ENCODE results near the gene HOXB13.

Gene HOXB13

DNA sequence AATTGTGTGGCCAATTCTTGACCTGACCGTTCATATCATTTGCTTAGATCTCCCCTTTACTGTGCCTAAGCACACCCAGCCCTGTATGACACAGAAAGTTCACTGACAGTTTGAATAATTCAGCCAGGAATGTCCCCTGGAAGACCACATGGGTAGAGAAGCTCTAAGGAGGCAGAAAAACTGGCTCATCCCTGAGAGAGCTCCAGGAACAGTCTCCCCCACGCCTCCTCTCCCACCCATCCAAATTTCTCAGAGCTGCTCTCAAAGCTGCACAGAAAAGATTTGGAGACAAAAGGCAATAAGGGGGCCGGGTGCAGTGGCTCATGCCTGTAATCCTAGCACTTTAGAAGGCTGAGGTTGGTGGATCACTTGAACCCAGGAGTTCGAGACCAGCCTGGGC, 17.4 kb downstream of the HOXB13 start:
- no peak for DNase-seq (ENCODE audit: low read depth, low spot score)

GRCh38 chr17:48704361-48705248, 23.9 kb downstream of the HOXB13 start:
- no peak for DNase-seq (ENCODE audit: low read depth, low spot score)

DNA sequence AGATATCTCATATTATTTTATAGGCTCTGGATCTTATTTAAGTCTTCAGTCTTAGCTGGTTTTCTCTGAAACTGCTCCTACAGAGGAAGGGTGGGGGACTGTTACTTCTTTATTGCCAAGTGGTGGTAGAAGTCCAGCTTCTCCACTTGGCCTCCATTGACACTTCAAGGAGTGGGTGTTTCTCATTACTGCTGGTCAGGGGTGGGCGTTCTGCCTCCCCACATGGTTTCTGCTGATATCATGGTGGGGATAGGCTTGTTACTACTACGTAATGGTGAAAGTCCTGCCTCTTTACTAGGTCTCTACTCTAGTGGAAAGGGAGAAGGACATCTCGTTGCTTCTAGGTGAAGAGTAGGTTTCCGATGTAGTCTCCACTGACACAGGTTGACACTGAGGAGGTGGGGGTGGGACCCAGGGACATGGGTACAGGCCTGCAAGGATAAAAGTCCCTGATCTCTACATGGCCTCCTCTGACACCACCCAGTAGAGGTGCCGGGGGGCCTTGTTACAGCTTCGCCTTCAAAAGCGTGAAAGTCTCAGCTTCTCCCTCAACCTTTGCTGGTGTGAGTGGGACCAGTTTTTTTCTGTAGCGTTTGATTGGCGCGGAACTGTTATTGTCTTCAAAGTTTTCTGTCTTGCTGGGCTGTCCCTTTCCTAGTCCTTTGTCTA, 26.6 kb downstream of the HOXB13 start:
- DNase-seq (ENCODE audit: low read depth, low spot score) = no peak

- no peak for DNase-seq (ENCODE audit: low read depth, low spot score)
These were observed 35.4 kb downstream of the HOXB13 start for GRCh38 chr17:48693178-48693577.

DNA sequence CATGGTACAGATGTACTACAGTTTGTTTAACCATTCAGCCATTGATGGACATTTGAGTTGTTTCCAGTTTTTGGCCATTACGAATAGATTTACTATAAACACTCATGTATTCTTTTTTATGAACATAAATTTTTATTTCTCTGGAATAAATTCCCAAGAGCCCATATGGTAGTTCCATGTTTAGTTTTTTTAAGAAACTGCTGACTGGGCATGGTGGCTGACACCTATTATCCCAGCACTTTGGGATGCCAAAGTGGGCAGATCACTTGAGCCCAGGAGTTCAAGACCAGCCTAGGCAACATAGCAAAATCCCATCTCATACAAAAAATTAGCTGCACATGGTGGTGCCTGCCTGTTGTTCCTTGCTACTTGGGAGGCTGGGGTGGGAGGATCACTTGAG, 36.5 kb downstream of the HOXB13 start:
- no peak for DNase-seq (ENCODE audit: low read depth, low spot score)

DNA sequence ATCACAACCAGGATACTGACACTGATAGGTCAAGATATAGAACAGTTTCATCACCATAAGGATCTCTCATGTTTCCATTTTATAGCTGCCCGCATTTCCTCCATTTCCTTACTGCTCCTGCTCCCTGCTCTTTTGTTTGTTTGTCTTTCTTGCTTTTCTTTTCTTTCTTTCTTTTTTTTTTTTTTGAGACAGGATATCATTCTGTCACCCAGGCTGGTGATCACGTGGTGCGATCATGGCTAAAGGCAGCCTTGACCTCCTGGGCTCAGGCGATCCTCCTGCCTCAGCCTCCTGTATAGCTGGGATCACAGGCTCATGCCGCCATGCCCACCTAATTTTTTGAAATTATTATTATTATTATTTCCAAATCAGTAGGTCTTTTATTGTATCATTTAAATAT, 37.9 kb downstream of the HOXB13 start:
- DNase-seq (ENCODE audit: low read depth, low spot score) = no peak

DNA sequence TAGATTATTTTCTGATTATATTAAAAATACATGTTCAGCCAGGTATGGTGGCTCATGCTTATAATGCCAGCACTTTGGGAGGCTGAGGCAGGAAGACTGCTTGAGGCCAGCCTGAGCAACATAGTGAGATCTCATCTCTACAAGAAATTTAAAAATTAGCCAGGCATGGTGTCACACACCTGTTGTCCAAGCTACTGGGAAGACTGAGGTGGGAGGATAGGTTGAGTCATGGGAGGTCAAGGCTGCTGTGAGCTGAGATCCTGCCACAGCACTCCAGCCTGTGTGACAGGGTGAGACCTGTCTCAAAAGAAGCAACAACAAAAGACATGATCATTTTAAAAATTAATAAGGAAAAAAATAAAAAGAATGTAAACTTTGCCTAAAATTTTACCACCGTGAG, 46.9 kb downstream of the HOXB13 start:
- DNase-seq (ENCODE audit: low read depth, low spot score) = no peak

- DNase-seq (ENCODE audit: low read depth, low spot score) = no peak
These were observed 49.0 kb downstream of the HOXB13 start for GRCh38 chr17:48679385-48680096.

GRCh38 chr17:48678141-48678971, 50.2 kb downstream of the HOXB13 start:
- DNase-seq (ENCODE audit: low read depth, low spot score) = peak; percentile 75

DNA sequence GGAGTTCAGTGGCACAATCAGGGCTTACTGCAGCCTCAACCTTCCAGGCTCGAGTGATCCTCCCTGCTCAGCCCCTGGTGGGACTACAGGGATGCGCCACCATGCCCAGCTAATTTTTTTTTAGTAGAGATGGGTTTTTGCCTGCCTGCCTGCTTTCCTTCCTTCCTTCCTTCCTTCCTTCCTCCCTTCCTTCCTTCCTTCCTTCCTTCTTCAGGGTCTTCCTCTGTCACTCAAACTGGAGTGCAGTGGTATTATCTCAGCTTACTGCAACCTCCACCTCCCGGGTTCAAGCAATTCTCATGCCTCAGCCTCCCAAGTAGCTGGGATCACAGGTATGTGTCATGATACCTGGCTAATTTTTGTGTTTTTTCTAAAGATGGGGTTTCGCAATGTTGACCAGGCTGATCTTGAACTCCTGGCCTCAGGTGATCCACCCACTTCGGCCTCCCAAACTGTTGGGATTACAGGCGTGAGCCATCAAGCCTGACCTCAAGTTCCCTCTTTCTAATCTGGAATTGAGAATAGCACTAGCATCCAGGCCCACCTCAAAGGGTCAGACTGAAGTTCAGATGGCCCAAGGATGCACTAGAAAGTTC, 51.5 kb downstream of the HOXB13 start:
- DNase-seq (ENCODE audit: low read depth, low spot score) = no peak
